Activated CD8-positive, alpha-beta memory T cell treated with anti-CD3 and anti-CD28 coated beads, Interleukin-2, amount 10 ng/mL, durations not matched to agents 7 days and 5 days (primary cell): Measurements from ENCODE around the gene HAUS3. TPM values are rescaled to one million over a fixed set of nuclear protein-coding genes. Genes with fewer than 3 reads are reported as not detected.

ENCODE experiments used
- ATAC-seq: fragments of 150-1000 bp; cut with Tn5 transposase; one replicate; pipeline ENCODE4 v1.10.0; 2021; ENCODE audit warnings: moderate library complexity
- CTCF ChIA-PET: fragments of 350-600 bp; sonication (Branson Sonifier 250); formaldehyde crosslinking; loops from one replicate; lab custom pipeline; 2021; ENCODE audit warnings: antibody characterized with exemption; lab: Charles Lee
- DNase-seq: peaks from one replicate; pipeline ENCODE4 v3.0.0-alpha.2; 2020
- H3K27ac Mint-ChIP-seq: one replicate; pipeline ENCODE4 v1.8.0; 2021; ENCODE audit warnings: mild to moderate bottlenecking, mixed read lengths
- H3K27me3 Mint-ChIP-seq: one replicate; pipeline ENCODE4 v1.8.0; 2021; ENCODE audit warnings: mixed read lengths
- H3K36me3 Mint-ChIP-seq: one replicate; pipeline ENCODE4 v1.8.0; 2021; ENCODE audit warnings: mild to moderate bottlenecking, mixed read lengths
- H3K4me1 Mint-ChIP-seq: one replicate; pipeline ENCODE4 v1.8.0; 2021; ENCODE audit warnings: mixed read lengths
- H3K4me3 Mint-ChIP-seq: one replicate; pipeline ENCODE4 v1.8.0; 2021; ENCODE audit warnings: mild to moderate bottlenecking, moderate library complexity, mixed read lengths
- H3K9me3 Mint-ChIP-seq: one replicate; pipeline ENCODE4 v1.8.0; 2022; ENCODE audit warnings: low read depth, mixed read lengths
- total RNA-seq, 2 experiments: library from RNA; stranded (reverse); gene quantifications; one replicate each; pipeline ENCODE4 v1.2.3, GENCODE V29; 2021

HAUS3 gene
- total RNA-seq, 2 experiments from 2014 or later: 29.8 to 34.5 TPM

DNA sequence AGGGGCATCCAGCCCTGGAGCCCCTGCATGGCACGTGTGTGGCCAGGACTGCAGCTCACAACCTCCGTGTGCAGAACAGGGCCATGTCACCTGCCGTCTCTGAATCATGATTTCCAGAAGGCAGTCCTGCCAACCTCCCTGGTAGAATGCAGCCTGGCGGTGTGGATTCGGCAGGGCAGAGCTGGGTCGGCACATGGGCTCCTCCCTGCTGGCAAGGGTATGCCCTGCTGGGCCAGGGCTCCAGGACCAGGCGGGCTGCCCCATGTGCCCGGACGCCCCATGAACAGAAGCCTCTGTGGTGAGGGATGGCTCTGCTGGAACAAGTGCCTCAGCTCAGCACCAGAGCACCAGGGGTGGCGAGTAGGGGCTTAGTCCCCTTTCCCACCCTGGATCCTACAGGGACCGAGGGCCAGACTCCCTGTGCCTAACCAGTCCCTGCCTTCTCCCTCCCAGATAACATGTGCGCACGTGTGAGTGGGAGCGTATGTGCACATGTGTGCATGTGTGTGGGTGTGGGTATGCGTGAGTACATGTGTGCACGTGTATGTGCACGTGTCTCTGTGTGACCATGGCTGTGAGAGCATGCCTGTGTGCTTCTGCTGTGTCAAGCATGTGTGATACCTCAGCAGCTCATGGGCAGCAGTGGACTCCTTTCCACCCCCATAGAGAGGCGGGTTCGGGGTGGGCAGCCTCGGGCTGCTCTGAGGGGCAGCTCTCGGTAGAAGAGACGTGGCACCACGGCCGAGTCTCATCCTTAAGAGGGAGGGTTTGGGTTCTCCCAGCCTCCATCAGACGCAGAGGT, 30.3 kb upstream of the HAUS3 start:
- DNase-seq: no peak
- no peak for ATAC-seq
- no peaks in the 10 kb centered on the region for H3K9me3 Mint-ChIP-seq
- CTCF ChIA-PET: no interaction called here
- H3K27ac Mint-ChIP-seq: no peak overlapping the region
- no peak overlapping the region for H3K4me3 Mint-ChIP-seq
- H3K27me3 Mint-ChIP-seq: no peaks in the 10 kb centered on the region
- H3K4me1 Mint-ChIP-seq: no peaks in the 10 kb centered on the region
- H3K36me3 Mint-ChIP-seq: no peaks in the 10 kb centered on the region

DNA sequence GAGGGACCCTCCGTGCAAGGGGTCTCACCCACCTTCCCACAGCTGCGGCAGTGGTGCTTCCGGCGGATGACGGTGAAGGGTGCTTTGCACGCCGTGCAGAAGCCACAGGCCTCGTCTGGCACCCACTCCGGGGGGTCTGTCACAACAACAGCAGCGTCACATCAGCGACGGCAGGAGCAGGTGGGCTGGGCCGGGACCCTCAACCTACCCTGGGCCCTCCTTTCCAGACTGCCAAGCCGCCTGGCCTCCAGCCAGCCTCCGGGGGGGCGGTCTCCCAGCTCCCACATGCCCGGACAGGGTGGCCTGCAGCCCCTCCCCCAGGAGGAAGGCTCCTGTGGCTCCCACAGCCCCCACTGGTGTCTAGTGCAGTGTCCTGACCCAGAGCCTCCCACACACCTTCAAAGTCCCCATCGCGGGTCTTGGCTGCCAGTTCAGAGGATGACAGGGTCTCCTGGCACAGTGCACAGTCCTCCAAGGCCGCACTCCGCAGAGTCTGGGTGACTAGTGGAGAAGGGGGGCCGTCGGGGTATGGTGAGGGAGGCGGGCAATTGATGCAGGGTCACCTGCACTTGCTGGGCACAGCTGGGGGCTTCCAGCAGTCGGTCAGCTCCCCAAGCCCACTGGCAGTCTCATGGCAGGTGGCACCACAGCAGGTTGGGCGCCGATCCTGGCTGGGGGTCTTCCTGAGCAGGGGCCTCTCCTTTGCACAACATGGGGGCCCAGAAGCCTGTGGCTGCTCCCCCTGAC, 29.5 kb upstream of the HAUS3 start:
- no peaks in the 10 kb centered on the region for H3K27me3 Mint-ChIP-seq
- DNase-seq (no peak), ATAC-seq (no peak)
- H3K27ac Mint-ChIP-seq: no peak overlapping the region
- H3K4me1 Mint-ChIP-seq: no peaks in the 10 kb centered on the region
- CTCF ChIA-PET: no interaction called here
- no peaks in the 10 kb centered on the region for H3K9me3 Mint-ChIP-seq
- H3K4me3 Mint-ChIP-seq: no peak overlapping the region
- H3K36me3 Mint-ChIP-seq: no peaks in the 10 kb centered on the region

DNA sequence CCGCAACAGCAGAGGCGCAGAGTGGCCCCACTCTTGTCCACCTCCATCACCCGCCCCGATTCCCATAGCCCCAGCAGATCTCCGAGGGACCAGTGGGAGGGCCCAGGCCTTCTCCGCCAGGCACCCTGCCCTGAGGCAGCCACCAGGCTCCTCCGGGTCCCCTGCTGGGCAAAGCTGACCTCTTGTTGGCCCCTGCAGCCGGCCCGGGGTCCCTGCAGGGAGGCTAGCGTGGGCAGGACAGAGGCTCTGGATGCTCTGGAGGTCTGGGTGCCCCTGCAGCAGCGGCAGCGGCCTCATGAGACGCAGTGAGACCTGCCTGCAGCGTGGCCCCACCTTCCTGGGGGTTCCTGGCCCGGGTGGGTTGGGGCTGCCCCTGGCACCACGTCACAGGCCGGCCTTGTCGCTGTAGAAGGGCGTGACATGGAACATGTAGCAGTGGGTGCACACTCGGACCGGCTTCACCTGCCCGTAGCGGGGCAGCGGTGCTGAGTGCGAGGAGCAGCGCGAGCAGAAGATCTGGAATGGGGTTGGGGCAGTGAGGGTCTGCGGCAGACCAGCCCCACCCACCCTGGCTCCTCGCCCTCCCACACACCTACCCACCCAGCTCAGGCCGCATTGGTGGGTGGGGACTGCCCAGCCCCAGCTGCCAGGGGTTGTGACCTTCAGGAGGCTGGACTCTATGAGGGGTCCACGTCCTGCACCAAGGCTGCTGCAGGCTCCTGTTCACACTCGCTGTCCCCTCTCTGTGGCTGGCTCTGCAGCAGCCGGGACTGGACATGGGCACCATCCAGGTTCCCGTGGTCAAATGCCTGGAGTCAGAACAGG, 28.6 kb upstream of the HAUS3 start:
- Mint-ChIP-seq H3K36me3 (no peaks in the 10 kb centered on the region), H3K9me3 (no peaks in the 10 kb centered on the region), H3K4me1 (no peaks in the 10 kb centered on the region), H3K27ac (no peak overlapping the region), H3K27me3 (no peaks in the 10 kb centered on the region), H3K4me3 (no peak overlapping the region)
- DNase-seq (no peak), ATAC-seq (no peak)
- CTCF ChIA-PET: no interaction called here

DNA sequence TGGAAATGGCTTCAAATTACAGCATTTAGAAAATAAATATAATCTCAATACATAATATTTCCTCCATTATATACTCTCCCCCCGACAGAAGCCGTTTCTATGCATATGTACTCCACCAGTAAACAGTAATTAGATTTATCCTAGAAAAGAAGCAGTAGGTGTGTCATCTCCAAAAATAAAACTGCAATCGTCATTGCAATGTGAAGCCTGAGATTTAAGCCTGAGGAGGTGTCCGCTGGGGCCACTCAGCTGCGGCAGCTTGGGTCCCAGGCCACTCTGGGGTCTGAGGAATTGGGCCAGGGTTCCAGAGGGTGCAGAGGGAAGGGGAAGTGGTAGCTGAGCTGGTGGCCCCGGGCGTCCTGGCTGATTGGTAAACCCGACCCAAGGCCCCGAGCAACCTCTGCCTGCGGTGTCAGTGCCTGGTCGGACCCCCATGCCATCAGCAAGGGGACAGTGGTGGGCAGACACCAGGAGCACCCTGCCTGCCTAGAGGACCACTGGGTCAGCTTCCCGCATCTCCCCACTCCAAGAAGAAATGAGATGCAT, 27.8 kb upstream of the HAUS3 start:
- no peaks in the 10 kb centered on the region for H3K4me1 Mint-ChIP-seq
- H3K36me3 Mint-ChIP-seq: no peaks in the 10 kb centered on the region
- no peaks in the 10 kb centered on the region for H3K27me3 Mint-ChIP-seq
- no peak for ATAC-seq
- no peak overlapping the region for H3K4me3 Mint-ChIP-seq
- DNase-seq: no peak
- H3K9me3 Mint-ChIP-seq: no peaks in the 10 kb centered on the region
- H3K27ac Mint-ChIP-seq: no peak overlapping the region
- CTCF ChIA-PET: no interaction called here

DNA sequence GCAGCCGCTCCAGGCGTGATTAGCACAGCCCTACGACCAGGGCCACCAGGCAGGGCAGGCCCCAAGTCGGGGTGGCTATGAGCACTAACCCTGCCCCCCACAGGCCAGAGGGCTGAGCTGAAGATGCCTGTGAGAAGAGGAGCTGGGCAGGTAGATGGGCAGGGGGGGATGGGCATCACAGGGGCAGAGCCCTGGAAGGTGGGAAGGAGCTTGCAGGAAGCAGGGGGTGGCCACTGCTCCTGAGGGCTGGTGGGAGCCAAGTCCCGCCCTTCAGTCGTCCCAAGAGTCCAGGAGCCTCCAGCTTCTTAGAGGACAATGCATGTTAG, 27.2 kb upstream of the HAUS3 start:
- no peaks in the 10 kb centered on the region for H3K9me3 Mint-ChIP-seq
- no peak overlapping the region for H3K4me3 Mint-ChIP-seq
- no peak overlapping the region for H3K27ac Mint-ChIP-seq
- H3K36me3 Mint-ChIP-seq: no peaks in the 10 kb centered on the region
- H3K4me1 Mint-ChIP-seq: no peaks in the 10 kb centered on the region
- no peaks in the 10 kb centered on the region for H3K27me3 Mint-ChIP-seq
- DNase-seq (no peak), ATAC-seq (no peak)
- CTCF ChIA-PET: no interaction called here

DNA sequence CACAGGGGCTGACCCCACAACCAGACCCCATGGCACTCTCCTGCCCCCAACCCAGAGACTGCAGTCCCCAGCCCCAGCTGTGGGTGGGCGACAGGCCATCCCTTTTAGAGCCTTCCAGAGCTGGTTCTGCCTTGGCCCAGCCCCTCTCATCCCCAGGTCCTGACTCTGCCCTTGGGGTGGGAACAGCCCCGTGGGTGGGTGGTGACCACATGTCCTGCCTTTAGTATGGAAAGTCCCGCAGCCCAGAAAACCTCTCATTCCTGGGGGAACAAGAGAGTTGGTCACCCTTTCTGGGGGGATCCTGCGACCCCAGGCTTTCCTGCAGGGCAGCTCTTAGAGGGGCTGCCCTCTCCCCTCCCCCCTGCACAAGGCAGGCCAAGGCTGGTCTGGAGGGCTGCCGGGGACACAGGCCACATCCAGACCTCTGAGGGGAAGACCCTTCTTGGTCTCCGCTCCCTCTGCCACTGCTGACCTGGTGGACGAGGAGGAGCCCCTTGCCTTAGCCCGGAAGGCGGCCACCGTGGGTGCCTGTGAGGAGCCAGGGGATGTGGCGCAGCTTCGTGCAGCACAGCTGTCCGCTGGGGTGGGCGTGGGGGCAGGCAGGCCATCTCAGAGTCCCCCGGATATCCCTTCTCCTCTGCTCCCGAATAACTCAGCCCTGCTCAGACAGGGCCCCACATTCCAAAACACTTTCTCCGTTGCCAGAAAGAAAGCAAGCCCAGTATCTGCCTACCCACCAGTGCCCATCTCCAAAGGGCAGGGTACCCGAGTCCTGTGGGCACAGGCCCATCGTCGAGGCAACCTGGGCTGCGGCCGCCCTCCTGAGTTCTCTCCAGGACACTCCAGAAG, 26.7 kb upstream of the HAUS3 start:
- no peak overlapping the region for H3K27ac Mint-ChIP-seq

DNA sequence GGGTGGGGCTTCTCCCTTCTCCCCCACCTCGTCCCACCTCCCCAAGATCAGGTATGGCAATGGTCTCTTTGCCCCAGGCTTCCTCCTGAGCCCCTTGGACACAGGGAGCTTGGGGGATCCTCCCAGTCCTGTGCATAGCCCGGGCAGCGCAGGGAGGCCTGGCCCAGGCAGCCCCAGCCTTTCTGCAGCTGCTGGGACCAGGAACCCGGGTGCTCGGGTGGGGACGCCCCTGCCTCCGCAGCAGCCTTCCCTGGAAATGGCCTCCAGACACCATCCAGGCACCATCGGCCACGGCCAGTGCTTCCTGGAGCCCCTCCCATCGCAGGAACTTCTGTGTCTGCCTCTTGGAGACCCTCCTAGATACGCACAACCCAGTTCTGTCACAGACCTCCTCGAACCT, 25.9 kb upstream of the HAUS3 start:
- H3K9me3 Mint-ChIP-seq: no peaks in the 10 kb centered on the region
- DNase-seq: no peak
- CTCF ChIA-PET: no interaction called here
- peaks cover 1% of the 10 kb centered on the region for H3K4me1 Mint-ChIP-seq
- no peaks in the 10 kb centered on the region for H3K36me3 Mint-ChIP-seq
- H3K27ac Mint-ChIP-seq: no peak overlapping the region
- no peak for ATAC-seq
- H3K4me3 Mint-ChIP-seq: no peak overlapping the region
- H3K27me3 Mint-ChIP-seq: no peaks in the 10 kb centered on the region

More for the DNA sequence above, 26.7 kb upstream of the HAUS3 start:
- Mint-ChIP-seq H3K27me3 (no peaks in the 10 kb centered on the region), H3K4me3 (no peak overlapping the region), H3K9me3 (no peaks in the 10 kb centered on the region), H3K36me3 (no peaks in the 10 kb centered on the region), H3K4me1 (no peaks in the 10 kb centered on the region)
- CTCF ChIA-PET: no interaction called here
- ATAC-seq (no peak), DNase-seq (no peak)

DNA sequence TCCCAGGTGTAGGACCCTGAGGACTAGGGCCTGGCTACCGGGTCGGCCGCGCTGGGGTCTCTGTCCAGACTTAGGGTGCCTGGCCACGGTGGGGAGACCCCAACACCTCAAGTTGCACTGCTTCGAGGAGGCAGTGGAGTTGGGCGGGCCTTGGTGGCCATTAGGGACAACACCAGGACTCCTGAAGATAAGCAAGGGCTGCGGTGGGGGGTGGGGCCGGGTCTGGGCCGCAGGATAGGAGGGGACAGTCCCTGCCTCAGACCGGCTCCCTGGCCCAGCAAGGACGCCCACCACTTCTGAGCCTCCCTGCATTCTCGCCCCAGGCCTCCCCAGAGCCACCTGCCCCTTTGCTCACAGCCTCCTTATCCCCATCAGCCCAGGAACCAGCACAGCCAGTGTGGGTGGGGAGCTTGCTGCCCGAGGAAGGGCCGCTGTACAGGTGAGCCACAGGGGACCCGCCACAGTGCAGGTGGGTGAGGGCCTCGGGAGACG, 25.4 kb upstream of the HAUS3 start:
- Mint-ChIP-seq H3K4me1 (peaks cover 1% of the 10 kb centered on the region), H3K9me3 (no peaks in the 10 kb centered on the region), H3K36me3 (no peaks in the 10 kb centered on the region), H3K27me3 (no peaks in the 10 kb centered on the region), H3K4me3 (no peak overlapping the region), H3K27ac (no peak overlapping the region)
- CTCF ChIA-PET: no interaction called here
- DNase-seq: no peak
- no peak for ATAC-seq

DNA sequence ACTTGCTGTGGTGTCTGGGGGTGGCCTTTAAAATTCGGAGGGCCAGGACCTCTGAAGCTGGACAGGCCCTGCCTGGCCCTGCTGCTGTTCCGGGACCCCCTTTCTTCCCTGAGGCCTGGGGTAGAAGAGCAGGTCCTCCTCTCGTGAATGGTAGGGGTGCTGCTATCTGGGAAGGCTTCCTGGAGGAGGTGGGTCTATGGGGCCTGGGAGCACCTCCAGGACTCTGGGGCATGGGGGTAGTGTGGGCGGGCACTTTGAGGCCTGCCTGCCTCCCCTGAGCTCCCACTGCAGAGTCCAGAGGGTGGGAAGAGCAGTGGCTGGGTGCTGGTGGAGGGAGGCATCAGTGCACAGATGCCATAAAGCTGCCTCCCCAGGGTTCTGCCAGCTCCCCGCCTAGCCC, 24.9 kb upstream of the HAUS3 start:
- no peaks in the 10 kb centered on the region for H3K36me3 Mint-ChIP-seq
- H3K4me3 Mint-ChIP-seq: no peak overlapping the region
- ATAC-seq (no peak), DNase-seq (no peak)
- H3K9me3 Mint-ChIP-seq: no peaks in the 10 kb centered on the region
- H3K4me1 Mint-ChIP-seq: peaks cover 1% of the 10 kb centered on the region
- CTCF ChIA-PET: no interaction called here
- no peaks in the 10 kb centered on the region for H3K27me3 Mint-ChIP-seq
- no peak overlapping the region for H3K27ac Mint-ChIP-seq

DNA sequence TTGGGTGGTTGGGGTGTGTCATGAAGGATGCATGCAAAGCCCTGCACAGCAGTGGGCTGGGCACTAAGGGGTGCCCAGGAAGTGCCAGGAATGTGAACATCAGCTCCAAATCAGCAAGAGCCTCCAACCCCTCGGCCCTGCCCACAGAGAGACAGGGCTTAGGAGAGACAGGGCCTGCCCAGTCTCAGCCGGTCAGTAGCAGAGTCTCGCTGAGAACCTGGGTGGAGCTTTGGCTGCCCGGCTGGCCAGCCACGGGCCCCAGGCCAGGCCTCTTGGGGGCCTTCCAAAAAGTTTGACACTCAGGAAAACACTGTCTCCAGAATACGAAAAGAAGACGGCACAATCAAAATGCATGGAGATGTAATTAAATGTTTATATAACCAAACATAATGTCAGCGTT, 24.3 kb upstream of the HAUS3 start:
- H3K4me1 Mint-ChIP-seq: peaks cover 1% of the 10 kb centered on the region
- DNase-seq (no peak), ATAC-seq (no peak)
- no peaks in the 10 kb centered on the region for H3K36me3 Mint-ChIP-seq
- no peaks in the 10 kb centered on the region for H3K27me3 Mint-ChIP-seq
- no peak overlapping the region for H3K27ac Mint-ChIP-seq
- H3K9me3 Mint-ChIP-seq: no peaks in the 10 kb centered on the region
- no peak overlapping the region for H3K4me3 Mint-ChIP-seq
- CTCF ChIA-PET: no interaction called here

DNA sequence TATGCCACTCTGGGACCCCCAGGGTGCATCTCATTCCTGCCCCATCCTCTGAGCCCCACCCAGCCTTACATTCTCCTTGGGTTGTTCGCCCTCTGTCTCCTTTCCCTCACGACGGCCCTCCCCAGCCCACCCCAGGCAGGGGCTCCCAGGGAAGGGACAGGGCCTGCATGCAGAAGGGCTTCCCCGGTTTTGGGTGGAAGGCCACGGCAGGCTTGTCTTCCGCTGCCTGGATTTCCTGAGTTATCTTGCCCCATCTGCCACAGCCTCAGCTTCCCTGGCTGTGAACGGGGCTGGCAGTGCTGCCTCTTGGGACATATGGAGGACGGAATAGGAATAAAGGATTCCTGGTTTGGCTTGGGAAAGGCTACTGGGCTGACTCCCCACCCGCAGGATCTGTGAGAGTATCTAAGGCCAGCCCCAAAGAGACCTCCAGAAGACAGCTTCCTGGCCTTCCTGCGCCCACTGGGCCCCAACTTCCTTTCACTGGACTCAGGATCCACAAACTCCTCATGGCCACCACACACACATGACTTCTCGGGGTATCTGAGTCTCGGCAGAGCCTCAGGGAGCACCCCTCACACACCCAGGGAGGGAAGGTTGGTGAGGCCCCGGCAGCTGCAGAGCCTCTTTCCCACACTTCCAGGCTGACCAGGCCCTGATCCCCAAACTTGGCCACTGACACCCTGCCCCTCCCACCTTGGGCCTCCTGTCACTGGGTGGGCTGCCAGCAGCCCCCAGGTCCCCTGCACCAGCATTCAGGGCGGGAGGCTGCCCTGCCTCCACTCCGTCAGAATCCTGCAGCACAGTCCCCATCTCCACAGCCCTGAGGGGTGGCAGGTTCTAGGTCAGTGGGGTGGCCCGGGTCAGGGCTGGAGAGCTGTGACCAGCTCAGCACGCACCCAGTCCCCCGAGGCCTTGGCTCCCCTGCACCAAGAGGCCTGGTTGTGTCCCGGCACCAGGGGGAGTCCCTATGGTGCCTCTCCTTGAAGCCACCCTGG, 23.5 kb upstream of the HAUS3 start:
- Mint-ChIP-seq H3K9me3 (no peaks in the 10 kb centered on the region), H3K4me1 (peaks cover 1% of the 10 kb centered on the region), H3K27ac (no peak overlapping the region), H3K4me3 (no peak overlapping the region), H3K27me3 (no peaks in the 10 kb centered on the region), H3K36me3 (no peaks in the 10 kb centered on the region)
- DNase-seq: no peak
- no peak for ATAC-seq
- CTCF ChIA-PET: no interaction called here

DNA sequence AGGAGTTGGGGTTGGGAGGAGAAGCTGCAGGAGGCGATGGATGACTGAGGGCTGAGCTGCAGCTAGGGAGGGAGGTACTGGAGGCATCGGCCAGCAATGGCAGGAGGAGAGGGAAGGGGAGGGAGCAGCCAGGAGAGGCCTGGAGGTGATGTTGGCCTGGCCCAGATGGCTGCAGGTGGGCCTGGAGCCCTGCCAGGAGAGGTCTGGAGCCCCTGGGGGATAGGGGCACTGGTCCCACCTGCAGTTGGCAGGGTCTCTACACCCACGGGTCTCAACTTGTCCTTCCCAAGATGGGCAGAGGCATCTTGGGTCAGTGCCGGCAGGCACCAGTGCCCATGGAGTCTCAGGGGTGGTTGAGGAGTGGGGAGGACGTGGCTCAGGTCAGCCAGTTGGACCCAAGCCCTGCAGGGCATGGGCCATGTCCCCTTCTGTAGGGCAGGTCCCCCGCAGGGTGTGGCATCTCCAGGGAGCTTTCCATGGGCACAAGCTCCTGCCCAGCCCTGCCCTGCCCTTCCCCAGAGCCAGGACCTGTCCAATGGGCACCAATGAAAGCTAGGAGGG, 22.6 kb upstream of the HAUS3 start:
- peaks cover 1% of the 10 kb centered on the region for H3K4me1 Mint-ChIP-seq
- CTCF ChIA-PET: no interaction called here
- no peak for ATAC-seq
- no peak overlapping the region for H3K4me3 Mint-ChIP-seq
- no peak for DNase-seq
- H3K36me3 Mint-ChIP-seq: no peaks in the 10 kb centered on the region
- H3K27me3 Mint-ChIP-seq: no peaks in the 10 kb centered on the region
- H3K9me3 Mint-ChIP-seq: no peaks in the 10 kb centered on the region
- H3K27ac Mint-ChIP-seq: no peak overlapping the region
